ENCODE measurements around the gene DAB1. TPM values are rescaled to one million over a fixed set of nuclear protein-coding genes. Genes with fewer than 3 reads are reported as not detected.

DAB1 gene
- total RNA-seq, 3 donors from 2014 or later, result not detected

DNA sequence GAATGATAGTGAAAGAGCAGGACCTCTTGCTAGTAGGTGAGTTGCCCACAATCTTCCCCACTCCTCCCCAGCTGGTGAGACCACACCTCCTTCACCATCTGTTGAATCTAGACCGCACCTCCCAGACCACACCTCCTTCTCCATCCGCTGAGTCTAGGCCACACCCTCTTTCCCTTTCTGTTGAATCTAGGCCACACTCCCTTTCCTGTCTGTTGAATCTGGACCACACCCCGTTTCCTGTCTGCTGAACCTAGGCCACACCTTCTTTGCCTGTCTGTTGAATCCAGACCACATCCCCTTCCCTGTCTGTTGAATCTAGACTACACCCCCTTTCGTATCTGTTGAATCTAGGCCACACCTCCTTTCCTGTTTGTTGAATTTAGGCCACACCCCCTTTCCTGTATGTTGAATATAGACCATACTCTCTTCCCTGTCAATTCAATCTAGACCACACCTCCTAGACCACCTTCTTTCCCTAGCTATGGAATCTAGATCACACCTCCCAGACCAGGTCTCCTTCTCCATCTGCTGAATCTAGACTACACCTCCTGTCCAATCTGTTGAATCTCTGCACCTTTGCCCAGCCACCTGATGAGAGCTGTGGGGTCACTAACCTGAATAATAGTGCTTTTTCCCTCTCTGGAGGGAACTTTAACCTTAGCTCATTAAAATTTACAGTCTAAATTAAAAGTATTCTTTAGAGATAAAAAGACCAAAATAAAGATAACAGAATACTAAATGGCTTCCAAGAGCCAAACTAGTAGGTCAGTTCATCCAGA lies 116.3 kb downstream of the DAB1 start:
- peaks cover 11% of the 10 kb centered on the region for H3K9me3 Mint-ChIP-seq

DNA sequence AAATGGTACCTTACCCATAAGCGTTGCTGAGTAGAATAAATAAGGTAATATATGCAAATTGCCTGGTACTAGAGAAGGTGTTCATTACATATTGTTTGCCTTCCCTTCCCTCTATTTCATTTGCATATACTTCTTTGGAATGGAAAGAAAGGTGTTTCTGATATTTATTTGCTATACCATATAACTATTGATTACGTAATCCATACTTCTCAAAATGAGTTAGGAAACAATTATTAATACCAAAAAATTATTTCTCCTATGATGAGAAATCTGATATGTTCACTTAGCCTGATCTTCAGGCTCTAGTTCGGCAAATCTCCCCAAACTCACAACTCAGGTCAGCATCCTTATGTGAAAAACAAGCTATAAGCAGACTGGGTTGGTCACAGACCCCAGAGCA lies 119.3 kb downstream of the DAB1 start:
- no peak overlapping the region for H3K4me3 Mint-ChIP-seq
- ATAC-seq, result no peak
- peaks cover 2% of the 10 kb centered on the region for H3K27me3 Mint-ChIP-seq (ENCODE audit: low read depth)
- H3K36me3 Mint-ChIP-seq (ENCODE audit: insufficient read depth), result no peaks in the 10 kb centered on the region
- no peak for DNase-seq
- peaks cover 20% of the 10 kb centered on the region for H3K4me1 Mint-ChIP-seq (ENCODE audit: low read depth)
- peaks cover 16% of the 10 kb centered on the region for H3K9me3 Mint-ChIP-seq

More for the DNA sequence above, 116.3 kb downstream of the DAB1 start:
- Mint-ChIP-seq H3K4me1 (ENCODE audit: low read depth) (peaks cover 24% of the 10 kb centered on the region), H3K36me3 (ENCODE audit: insufficient read depth) (no peaks in the 10 kb centered on the region), H3K27me3 (ENCODE audit: low read depth) (no peaks in the 10 kb centered on the region), H3K4me3 (peak overlapping the region; percentile 37)
- peak; percentile 20 for DNase-seq
- peak; percentile 74 to 87 for ATAC-seq

- H3K36me3 Mint-ChIP-seq (ENCODE audit: insufficient read depth), result no peaks in the 10 kb centered on the region
- H3K4me1 Mint-ChIP-seq (ENCODE audit: low read depth), result peaks cover 19% of the 10 kb centered on the region
- H3K27me3 Mint-ChIP-seq (ENCODE audit: low read depth), result peaks cover 2% of the 10 kb centered on the region
- no peak for DNase-seq
- H3K9me3 Mint-ChIP-seq, result peaks cover 16% of the 10 kb centered on the region
- no peak for ATAC-seq
- H3K4me3 Mint-ChIP-seq, result no peak overlapping the region
These were observed 120.9 kb downstream of the DAB1 start for GRCh38 chr1:57302812-57303596.

GRCh38 chr1:57300186-57300585 lies 123.7 kb downstream of the DAB1 start:
- no peaks in the 10 kb centered on the region for H3K36me3 Mint-ChIP-seq (ENCODE audit: insufficient read depth)
- H3K4me1 Mint-ChIP-seq (ENCODE audit: low read depth), result peaks cover 3% of the 10 kb centered on the region
- ATAC-seq (no peak), DNase-seq (no peak)
- peaks cover 5% of the 10 kb centered on the region for H3K9me3 Mint-ChIP-seq
- H3K4me3 Mint-ChIP-seq, result no peak overlapping the region
- peaks cover 2% of the 10 kb centered on the region for H3K27me3 Mint-ChIP-seq (ENCODE audit: low read depth)

DNA sequence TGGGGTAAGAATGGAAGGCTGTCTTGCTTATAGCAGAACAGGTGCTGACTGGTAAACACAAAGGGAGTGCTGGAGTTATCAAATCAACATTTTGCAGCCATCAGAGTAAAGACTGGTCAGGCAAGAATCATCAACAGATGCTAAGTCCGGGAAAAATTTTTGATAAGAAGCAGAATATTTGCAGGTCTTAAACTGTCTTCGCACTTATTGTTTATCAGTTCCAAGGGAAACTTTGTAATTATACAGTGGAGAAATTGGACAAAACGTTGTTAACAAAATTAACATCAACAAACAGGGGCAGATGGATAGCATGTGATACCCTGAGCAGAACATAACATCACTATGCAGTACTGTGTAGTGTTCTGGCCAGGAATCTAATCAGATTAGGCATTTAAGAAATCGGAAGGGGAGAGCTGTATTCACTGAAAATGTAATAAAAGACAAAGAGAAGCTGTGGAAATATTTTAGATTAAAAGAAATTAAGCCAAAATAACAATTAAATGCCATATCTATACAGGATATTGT lies 127.1 kb downstream of the DAB1 start:
- ATAC-seq (no peak), DNase-seq (no peak)
- H3K4me1 Mint-ChIP-seq (ENCODE audit: low read depth), result no peaks in the 10 kb centered on the region
- H3K4me3 Mint-ChIP-seq, result no peak overlapping the region
- no peaks in the 10 kb centered on the region for H3K27me3 Mint-ChIP-seq (ENCODE audit: low read depth)
- H3K36me3 Mint-ChIP-seq (ENCODE audit: insufficient read depth), result no peaks in the 10 kb centered on the region
- H3K9me3 Mint-ChIP-seq, result peaks cover 5% of the 10 kb centered on the region

- ATAC-seq, result no peak
- Mint-ChIP-seq H3K36me3 (ENCODE audit: insufficient read depth) (no peaks in the 10 kb centered on the region), H3K9me3 (peaks cover 3% of the 10 kb centered on the region), H3K27me3 (ENCODE audit: low read depth) (no peaks in the 10 kb centered on the region), H3K4me3 (no peak overlapping the region), H3K4me1 (ENCODE audit: low read depth) (no peaks in the 10 kb centered on the region)
- DNase-seq, result no peak
These were observed 128.5 kb downstream of the DAB1 start for GRCh38 chr1:57295326-57295725.

DNA sequence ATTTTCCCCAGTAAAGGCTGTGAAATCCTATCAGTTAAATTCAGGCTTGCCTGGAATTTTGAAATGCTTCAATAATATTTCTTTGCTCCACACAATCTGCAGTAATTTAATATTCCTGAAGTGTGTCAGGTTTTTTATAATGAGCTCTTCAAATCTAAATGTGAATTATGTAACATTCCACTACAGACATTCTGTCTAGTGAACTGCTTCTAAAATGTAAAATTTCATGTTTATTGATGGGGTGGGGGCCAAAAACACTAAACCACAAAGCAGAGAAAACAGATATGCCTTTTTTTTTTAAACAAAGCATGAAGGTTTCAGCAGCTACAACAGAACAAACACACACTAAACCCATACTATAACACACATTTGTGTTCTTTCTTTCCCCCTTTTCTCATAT lies 129.7 kb downstream of the DAB1 start:
- ATAC-seq (no peak), DNase-seq (no peak)
- Mint-ChIP-seq H3K4me1 (ENCODE audit: low read depth) (no peaks in the 10 kb centered on the region), H3K4me3 (no peak overlapping the region), H3K36me3 (ENCODE audit: insufficient read depth) (no peaks in the 10 kb centered on the region), H3K27me3 (ENCODE audit: low read depth) (peaks cover 4% of the 10 kb centered on the region), H3K9me3 (no peaks in the 10 kb centered on the region)

DNA sequence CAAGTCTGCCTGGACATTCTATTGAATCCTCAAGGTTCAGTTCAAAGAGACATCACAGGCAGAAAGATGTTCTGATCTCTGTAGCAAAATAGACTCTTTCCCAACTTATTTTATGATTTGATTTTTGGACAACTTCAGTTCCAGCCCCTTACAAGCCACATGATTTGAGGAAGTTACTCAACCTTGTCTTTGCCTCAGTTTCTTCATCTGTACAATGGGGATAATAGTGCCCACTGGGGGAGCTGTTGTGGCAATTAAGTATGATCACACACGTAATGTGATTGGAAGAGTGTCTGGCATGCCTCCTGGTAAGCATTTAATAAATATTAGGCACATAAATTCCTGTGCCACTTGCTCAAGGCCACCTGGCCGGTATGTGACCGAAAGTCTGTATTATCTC lies 130.6 kb downstream of the DAB1 start:
- no peak for ATAC-seq
- no peaks in the 10 kb centered on the region for H3K9me3 Mint-ChIP-seq
- H3K36me3 Mint-ChIP-seq (ENCODE audit: insufficient read depth), result no peaks in the 10 kb centered on the region
- DNase-seq, result no peak
- H3K27me3 Mint-ChIP-seq (ENCODE audit: low read depth), result peaks cover 5% of the 10 kb centered on the region
- no peaks in the 10 kb centered on the region for H3K4me1 Mint-ChIP-seq (ENCODE audit: low read depth)
- H3K4me3 Mint-ChIP-seq, result no peak overlapping the region

DNA sequence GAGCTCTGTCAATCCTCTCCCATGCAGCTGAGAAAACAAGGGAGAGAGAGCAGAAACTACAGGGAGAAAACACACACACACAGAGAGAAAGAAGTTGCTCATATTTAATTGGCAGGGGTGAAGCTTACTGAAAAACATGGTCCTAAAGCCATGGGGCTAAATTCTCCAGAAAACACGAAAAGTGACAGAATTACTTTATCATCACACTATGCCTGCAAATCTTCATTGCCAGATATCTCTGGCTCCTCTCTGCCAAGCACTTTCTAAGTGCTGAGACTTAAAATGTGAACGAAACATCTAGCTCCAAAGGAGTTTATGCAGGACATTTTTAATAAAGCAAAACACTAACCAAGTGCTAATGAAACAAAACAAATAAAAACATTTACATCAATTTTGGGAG lies 134.1 kb downstream of the DAB1 start:
- no peaks in the 10 kb centered on the region for H3K9me3 Mint-ChIP-seq
- no peak for DNase-seq
- H3K27me3 Mint-ChIP-seq (ENCODE audit: low read depth), result peaks cover 7% of the 10 kb centered on the region
- no peak overlapping the region for H3K4me3 Mint-ChIP-seq
- H3K36me3 Mint-ChIP-seq (ENCODE audit: insufficient read depth), result no peaks in the 10 kb centered on the region
- no peaks in the 10 kb centered on the region for H3K4me1 Mint-ChIP-seq (ENCODE audit: low read depth)
- no peak for ATAC-seq

GRCh38 chr1:57285992-57286391 lies 137.9 kb downstream of the DAB1 start:
- no peaks in the 10 kb centered on the region for H3K9me3 Mint-ChIP-seq
- peaks cover 7% of the 10 kb centered on the region for H3K27me3 Mint-ChIP-seq (ENCODE audit: low read depth)
- H3K4me1 Mint-ChIP-seq (ENCODE audit: low read depth), result no peaks in the 10 kb centered on the region
- no peaks in the 10 kb centered on the region for H3K36me3 Mint-ChIP-seq (ENCODE audit: insufficient read depth)
- ATAC-seq (no peak), DNase-seq (no peak)
- no peak overlapping the region for H3K4me3 Mint-ChIP-seq

DNA sequence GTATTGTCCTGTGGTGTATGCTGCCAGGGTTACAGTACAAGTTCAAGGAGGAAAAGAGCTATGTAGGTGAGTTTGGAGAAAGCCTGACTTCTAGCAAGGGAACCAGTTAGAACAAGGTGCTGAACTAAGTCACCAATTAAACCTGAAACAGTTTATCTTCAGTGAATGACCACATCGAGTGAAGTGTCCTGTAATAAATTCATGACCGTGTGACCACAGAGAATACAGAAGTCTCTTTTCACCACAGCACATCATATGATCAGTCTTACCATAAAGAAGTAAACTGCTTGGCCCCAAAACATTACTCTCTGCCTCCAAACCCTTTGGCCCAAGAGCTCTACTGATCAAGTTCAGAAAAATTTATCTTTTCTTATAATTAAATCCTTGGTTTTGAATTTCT lies 141.4 kb downstream of the DAB1 start:
- Mint-ChIP-seq H3K9me3 (no peaks in the 10 kb centered on the region), H3K27me3 (ENCODE audit: low read depth) (no peaks in the 10 kb centered on the region), H3K4me3 (no peak overlapping the region), H3K36me3 (ENCODE audit: insufficient read depth) (no peaks in the 10 kb centered on the region), H3K4me1 (ENCODE audit: low read depth) (no peaks in the 10 kb centered on the region)
- ATAC-seq (no peak), DNase-seq (no peak)

- Mint-ChIP-seq H3K27me3 (ENCODE audit: low read depth) (no peaks in the 10 kb centered on the region), H3K36me3 (ENCODE audit: insufficient read depth) (no peaks in the 10 kb centered on the region), H3K9me3 (no peaks in the 10 kb centered on the region), H3K4me1 (ENCODE audit: low read depth) (no peaks in the 10 kb centered on the region), H3K4me3 (no peak overlapping the region)
- ATAC-seq (no peak), DNase-seq (no peak)
These were observed 142.5 kb downstream of the DAB1 start for GRCh38 chr1:57281324-57281723.

DNA sequence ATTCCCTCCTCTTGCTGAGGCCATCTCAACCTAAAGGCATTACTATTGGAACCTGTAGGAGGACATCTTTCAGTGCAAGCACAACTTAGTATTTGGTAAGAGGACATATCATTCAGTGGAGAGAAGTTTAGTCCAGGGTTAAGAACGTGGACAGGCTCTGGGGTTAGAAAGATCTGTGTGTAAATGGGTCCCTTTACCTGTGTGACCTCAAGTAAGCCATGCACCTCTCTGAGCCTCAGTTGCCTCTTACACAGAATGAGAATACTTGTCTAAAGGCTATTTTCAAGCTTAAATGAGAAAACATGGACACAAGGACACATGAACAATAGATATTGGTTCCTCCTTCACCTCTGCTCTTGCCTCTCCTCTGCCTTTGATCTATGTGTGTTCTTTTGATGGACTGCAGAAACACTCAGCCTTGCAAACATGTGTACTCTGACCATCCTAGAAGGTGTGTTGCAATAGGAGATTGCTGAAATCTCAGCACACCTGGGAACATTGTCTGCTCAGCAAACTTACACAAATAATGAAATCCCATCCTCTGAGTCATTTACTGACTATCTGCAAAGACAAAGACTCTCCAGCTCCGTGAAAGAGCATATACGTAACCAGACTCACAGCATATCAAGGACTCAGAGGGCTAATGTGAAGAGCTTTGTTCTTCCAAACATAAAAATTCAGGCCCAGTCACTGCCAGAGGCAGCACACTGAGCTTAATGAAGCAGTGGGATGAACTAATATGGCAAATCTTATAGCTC lies 143.8 kb downstream of the DAB1 start:
- Mint-ChIP-seq H3K36me3 (ENCODE audit: insufficient read depth) (no peaks in the 10 kb centered on the region), H3K9me3 (no peaks in the 10 kb centered on the region), H3K27me3 (ENCODE audit: low read depth) (no peaks in the 10 kb centered on the region), H3K4me3 (no peak overlapping the region), H3K4me1 (ENCODE audit: low read depth) (no peaks in the 10 kb centered on the region)
- DNase-seq (no peak), ATAC-seq (no peak)

- Mint-ChIP-seq H3K4me1 (ENCODE audit: low read depth) (no peaks in the 10 kb centered on the region), H3K27me3 (ENCODE audit: low read depth) (no peaks in the 10 kb centered on the region), H3K36me3 (ENCODE audit: insufficient read depth) (no peaks in the 10 kb centered on the region), H3K9me3 (no peaks in the 10 kb centered on the region), H3K4me3 (no peak overlapping the region)
- DNase-seq, result no peak
- ATAC-seq, result no peak
These were observed 145.3 kb downstream of the DAB1 start for GRCh38 chr1:57278558-57278957.
